OCI-LY7 (cell line): Measurements from ENCODE around the gene TTC7B. TPM values are rescaled to one million over a fixed set of nuclear protein-coding genes. Genes with fewer than 3 reads are reported as not detected.

Experiments
- BruUV-seq: library from RNA; stranded (reverse); fragments of 400-500 nt; replicated peaks from 2 replicates; lab custom pipeline; 2021; lab: Mats Ljungman, UMichigan
- CTCF ChIA-PET: fragments of 300-600 bp; sonication (Branson Sonifier 250); formaldehyde crosslinking; loops from one replicate; lab custom pipeline; 2022; ENCODE audit warnings: antibody characterized with exemption; ENCODE audit not compliant: unreplicated experiment; lab: Charles Lee
- POLR2A ChIA-PET: fragments of 300-600 bp; sonication (Branson Sonifier 250); formaldehyde crosslinking; loops from one replicate; lab custom pipeline; 2022; ENCODE audit warnings: antibody characterized with exemption; lab: Charles Lee
- DNase-seq: peaks from one replicate; pipeline ENCODE4 v3.0.0-alpha.2; 2015; ENCODE audit warnings: low spot score
- H2AFZ ChIP-seq: fragments of 200-600 bp; sonication (generic), shearing (Covaris generic); 2 replicates; pipeline ENCODE4 v1.6.1; 2014; ENCODE audit warnings: mild to moderate bottlenecking, antibody characterized with exemption, low read length, moderate library complexity
- H3K27ac ChIP-seq: fragments of 200-600 bp; sonication (generic); 2 replicates; pipeline ENCODE4 v1.5.1; 2014; ENCODE audit warnings: mixed run types, low read depth, mild to moderate bottlenecking, moderate library complexity, low read length, inconsistent platforms; ENCODE audit not compliant: poor library complexity, severe bottlenecking
- H3K36me3 ChIP-seq: fragments of 200-600 bp; sonication (generic); 2 replicates; pipeline ENCODE4 v1.6.1; 2014; ENCODE audit warnings: mild to moderate bottlenecking, antibody characterized with exemption, low read length, moderate library complexity, mixed read lengths; ENCODE audit not compliant: insufficient read depth
- H3K4me1 ChIP-seq: fragments of 200-600 bp; sonication (generic); 2 replicates; pipeline ENCODE4 v1.5.1; 2014; ENCODE audit warnings: mild to moderate bottlenecking, low read length; ENCODE audit not compliant: insufficient read depth, poor library complexity, severe bottlenecking
- H3K4me2 ChIP-seq: fragments of 200-600 bp; sonication (generic); 2 replicates; pipeline ENCODE4 v1.6.1; 2014; ENCODE audit warnings: mild to moderate bottlenecking, low read length
- H3K4me3 ChIP-seq: fragments of 200-600 bp; sonication (generic); 2 replicates; pipeline ENCODE4 v1.5.1; 2014; ENCODE audit warnings: mild to moderate bottlenecking, low read depth, low read length; ENCODE audit not compliant: poor library complexity, severe bottlenecking
- H3K79me2 ChIP-seq: fragments of 200-600 bp; sonication (generic); 2 replicates; pipeline ENCODE4 v1.6.1; 2016; ENCODE audit warnings: low read depth, mild to moderate bottlenecking, low read length, moderate library complexity, mixed read lengths; ENCODE audit not compliant: insufficient read depth
- H3K9me2 ChIP-seq: fragments of 200-600 bp; sonication (generic); 2 replicates; pipeline ENCODE4 v1.6.1; 2016; ENCODE audit warnings: mild to moderate bottlenecking, low read length, mixed read lengths; ENCODE audit not compliant: insufficient read depth
- H3K9me3 ChIP-seq: fragments of 200-600 bp; sonication (generic); 2 replicates; pipeline ENCODE4 v1.6.1; 2014; ENCODE audit warnings: mild to moderate bottlenecking, mixed run types, low read length, mixed read lengths
- H4K20me1 ChIP-seq: fragments of 200-600 bp; sonication (generic); 2 replicates; pipeline ENCODE4 v1.6.1; 2014; ENCODE audit warnings: mild to moderate bottlenecking, antibody characterized with exemption, low read length, moderate library complexity, mixed read lengths; ENCODE audit not compliant: insufficient read depth
- CTCF ChIP-seq: fragments of 200-600 bp; sonication (generic); conservative IDR thresholded peaks from 2 replicates; pipeline ENCODE4 v1.5.1; 2014; ENCODE audit warnings: mild to moderate bottlenecking, antibody characterized with exemption, low read length, moderate library complexity, mixed read lengths
- EZH2phosphoT487 ChIP-seq: fragments of 200-600 bp; sonication (generic); IDR thresholded peaks from 2 replicates; pipeline ENCODE4 v1.6.1; 2018; ENCODE audit warnings: low read depth, borderline replicate concordance, mild to moderate bottlenecking, mixed run types, antibody characterized with exemption, low read length, moderate library complexity, mixed read lengths
- intact Hi-C: fragments of 100-400 bp; cut with micrococcal nuclease; formaldehyde crosslinking; loops from one replicate; pipeline ENCODE4 v1.10.0; 2022; ENCODE audit not compliant: unreplicated experiment
- total RNA-seq, 2 experiments: library from RNA; depleted of rRNA in 1 of 2; stranded (reverse); fragments of >200 nt in 1 of 2; shearing (Covaris generic) in 1 of 2; gene quantifications; 2 replicates each; pipeline ENCODE4 v1.2.3, GENCODE V29; 2014 to 2022

The TTC7B gene
- total RNA-seq, 2 experiments from 2014 or later = 0.19 to 0.51 TPM

- intact Hi-C loops = loop anchor here (1.0 to 2.0 kb wide), 2 partner anchors 297 to 396 kb away; no protein-coding TSS in a partner anchor
- H3K36me3 ChIP-seq = no peaks in the 10 kb centered on the region
- no peaks in the 10 kb centered on the region for H3K9me2 ChIP-seq
- H3K9me3 ChIP-seq = no peaks in the 10 kb centered on the region
- H3K4me3 ChIP-seq = no peak overlapping the region
- ChIA-PET POLR2A (interaction anchor here (1.5 kb wide), 1 partner anchor 9 kb away, joined by 5 read pairs; no protein-coding TSS in a partner anchor), CTCF (interaction anchor here (0.6 to 1.0 kb wide), 3 partner anchors 62 to 297 kb away, joined by 3 to 5 read pairs (median 3); no protein-coding TSS in a partner anchor)
- DNase-seq = no peak
- no peak overlapping the region for H3K4me2 ChIP-seq
- peak overlapping the region; percentile 63; the same call in 1 of the 2 replicates for H2AFZ ChIP-seq
- H3K4me1 ChIP-seq = peaks cover 3% of the 10 kb centered on the region
- no peak overlapping the region for H3K27ac ChIP-seq
- H3K79me2 ChIP-seq = no peaks in the 10 kb centered on the region
- BruUV-seq = no TSS peak
- H4K20me1 ChIP-seq = no peaks in the 10 kb centered on the region
- TF ChIP-seq EZH2phosphoT487 (no peak), CTCF (no peak)
These were observed 119.5 kb downstream of the TTC7B start for GRCh38 chr14:90696720-90697119.

- POLR2A ChIA-PET = interaction anchor here (1.5 kb wide), 1 partner anchor 9 kb away, joined by 5 read pairs; no protein-coding TSS in a partner anchor
- intact Hi-C loops = loop anchor here (2.0 kb wide), 1 partner anchor 395 kb away; no protein-coding TSS in a partner anchor
- no TSS peak for BruUV-seq
These were observed 120.1 kb downstream of the TTC7B start for GRCh38 chr14:90695997-90696660.

More at GRCh38 chr14:90695997-90696660, 120.1 kb downstream of the TTC7B start:
- Histone ChIP-seq H3K4me2 (no peak overlapping the region), H3K9me3 (no peaks in the 10 kb centered on the region), H2AFZ (peak overlapping the region; percentile 63; the same call in 1 of the 2 replicates), H3K4me3 (no peak overlapping the region), H4K20me1 (no peaks in the 10 kb centered on the region), H3K27ac (no peak overlapping the region), H3K79me2 (no peaks in the 10 kb centered on the region), H3K9me2 (no peaks in the 10 kb centered on the region), H3K36me3 (no peaks in the 10 kb centered on the region), H3K4me1 (peaks cover 3% of the 10 kb centered on the region)
- CTCF ChIA-PET = no interaction called here
- TF ChIP-seq CTCF (no peak), EZH2phosphoT487 (no peak)
- DNase-seq = no peak
